Measurements from ENCODE around the gene ASCL5.

Gene ASCL5

GRCh38 chr1:201171063-201172036, 44.4 kb upstream of the ASCL5 start:
- DNase-seq (ENCODE audit: low spot score) = peak; percentile 74
- in situ Hi-C loops (cut with MboI; ENCODE audit: low pct_unique_long_range_greater_than_20kb, low sequenced_read_pairs, unreplicated experiment) = no loop called here
- TF ChIP-seq CTCF (IDR thresholded peaks at IDR 0.05; ENCODE audit: extremely low read depth, insufficient read depth, missing control alignments) = peak; percentile 42

GRCh38 chr1:201170533-201171062, 43.6 kb upstream of the ASCL5 start:
- peak; percentile 93 for DNase-seq (ENCODE audit: low spot score)
- no peak for TF ChIP-seq CTCF (IDR thresholded peaks at IDR 0.05; ENCODE audit: extremely low read depth, insufficient read depth, missing control alignments)
- in situ Hi-C loops (cut with MboI; ENCODE audit: low pct_unique_long_range_greater_than_20kb, low sequenced_read_pairs, unreplicated experiment) = no loop called here

GRCh38 chr1:201169971-201170532, 43.1 kb upstream of the ASCL5 start:
- TF ChIP-seq CTCF (IDR thresholded peaks at IDR 0.05; ENCODE audit: extremely low read depth, insufficient read depth, missing control alignments) = no peak

GRCh38 chr1:201169203-201169602, 42.2 kb upstream of the ASCL5 start:
- TF ChIP-seq CTCF (IDR thresholded peaks at IDR 0.05; ENCODE audit: extremely low read depth, insufficient read depth, missing control alignments) = no peak
- in situ Hi-C loops (cut with MboI; ENCODE audit: low pct_unique_long_range_greater_than_20kb, low sequenced_read_pairs, unreplicated experiment) = no loop called here
- no peak for DNase-seq (ENCODE audit: low spot score)

More at GRCh38 chr1:201169971-201170532, 43.1 kb upstream of the ASCL5 start:
- no peak for DNase-seq (ENCODE audit: low spot score)
- in situ Hi-C loops (cut with MboI; ENCODE audit: low pct_unique_long_range_greater_than_20kb, low sequenced_read_pairs, unreplicated experiment) = no loop called here

- no peak for DNase-seq (ENCODE audit: low spot score)
- no peak for TF ChIP-seq CTCF (IDR thresholded peaks at IDR 0.05; ENCODE audit: extremely low read depth, insufficient read depth, missing control alignments)
- in situ Hi-C loops (cut with MboI; ENCODE audit: low pct_unique_long_range_greater_than_20kb, low sequenced_read_pairs, unreplicated experiment) = no loop called here
Observed at GRCh38 chr1:201167041-201167991, 40.3 kb upstream of the ASCL5 start.

- no peak for TF ChIP-seq CTCF (IDR thresholded peaks at IDR 0.05; ENCODE audit: extremely low read depth, insufficient read depth, missing control alignments)
- DNase-seq (ENCODE audit: low spot score) = no peak
- in situ Hi-C loops (cut with MboI; ENCODE audit: low pct_unique_long_range_greater_than_20kb, low sequenced_read_pairs, unreplicated experiment) = no loop called here
Observed at GRCh38 chr1:201164645-201165044, 37.7 kb upstream of the ASCL5 start.

Measured in GM13977 (cell line).